HCEC 1CT (cell line): ENCODE measurements around the gene CFAP92.

Experiments used
- DNase-seq: peaks from one replicate; pipeline ENCODE4 v3.0.0-alpha.2; 2017

Gene CFAP92

DNA sequence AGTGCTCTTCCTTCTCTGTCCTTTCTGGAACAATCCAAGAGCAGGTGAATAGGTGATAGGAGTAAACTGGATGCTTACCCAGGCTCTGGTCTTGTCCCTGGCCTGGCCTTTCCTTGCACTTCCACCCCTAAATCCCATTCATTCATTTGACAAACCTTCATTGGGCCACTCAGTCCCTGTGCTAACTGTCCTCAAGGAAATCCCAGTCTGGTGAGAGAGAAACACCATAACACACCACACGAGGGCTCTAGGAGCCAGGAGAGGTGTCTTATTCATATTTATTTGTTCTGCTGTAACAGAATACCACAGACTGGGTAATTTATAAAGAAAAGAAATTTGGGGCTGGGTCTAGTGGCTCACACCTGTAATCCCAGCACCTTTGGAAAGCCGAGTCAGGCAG, 30.0 kb upstream of the CFAP92 start:
- DNase-seq, result peak; percentile 25

DNA sequence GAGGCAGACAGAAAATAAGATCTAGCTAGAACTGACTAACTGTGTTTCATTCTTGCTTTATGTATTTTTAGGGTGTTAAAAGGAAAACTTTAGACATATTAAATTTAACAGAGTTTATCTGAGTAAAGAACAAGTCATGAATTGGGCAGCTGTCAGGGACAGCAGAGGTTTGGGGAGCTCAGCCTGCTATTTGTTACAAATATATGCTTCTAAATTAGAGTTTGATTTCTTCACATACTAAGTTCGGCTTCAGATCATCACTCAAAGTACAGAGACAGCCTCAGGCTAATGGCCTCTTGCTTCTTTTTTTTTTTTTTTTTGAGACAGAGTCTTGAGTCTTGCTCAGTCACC, 29.1 kb upstream of the CFAP92 start:
- DNase-seq, result no peak

DNA sequence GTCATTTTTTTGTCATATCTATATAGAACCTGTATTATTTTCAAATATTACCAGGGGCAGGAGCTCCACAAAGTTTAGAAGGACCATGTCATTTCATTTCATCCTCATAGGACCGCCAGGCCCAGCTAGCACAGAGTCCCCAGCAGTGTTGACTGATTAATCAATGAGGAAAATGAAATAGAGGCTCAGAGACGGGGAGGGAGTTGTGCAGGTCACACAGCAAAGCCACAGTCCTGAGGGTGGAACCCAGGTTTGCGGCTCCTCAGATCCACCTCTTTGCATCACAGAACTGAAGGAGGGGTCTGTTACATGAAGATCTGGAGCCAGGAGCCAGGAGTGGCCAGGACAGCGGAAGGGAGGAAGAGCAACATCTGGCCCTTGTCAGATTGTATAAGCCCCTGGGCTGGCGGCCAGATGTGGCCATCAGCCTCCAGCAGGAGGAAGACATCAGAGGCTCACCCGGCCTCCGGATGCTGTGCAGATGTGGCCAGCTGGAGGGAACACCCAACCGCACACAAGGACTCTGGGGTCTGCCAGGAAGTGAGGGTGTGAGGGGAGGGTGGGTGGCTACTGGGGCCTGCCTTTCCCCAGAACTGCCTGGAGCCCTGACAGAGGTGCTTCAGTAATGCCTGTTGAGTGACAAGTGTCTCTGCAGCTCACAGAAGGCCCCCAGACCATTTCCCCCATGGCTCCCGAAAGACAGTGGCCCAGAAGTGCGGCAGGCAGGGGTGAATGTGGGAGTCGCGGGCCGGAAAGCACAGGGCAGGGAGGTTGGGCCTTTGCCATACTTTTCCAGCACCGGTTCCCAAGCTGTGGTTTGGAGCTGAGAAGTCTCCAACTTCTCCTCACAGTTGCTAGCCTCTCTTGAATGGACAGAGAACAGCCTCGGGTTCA, 28.5 kb upstream of the CFAP92 start:
- DNase-seq, result peak; percentile 63

- DNase-seq, result peak; percentile 58
These were observed 27.3 kb upstream of the CFAP92 start for GRCh38 chr3:129021140-129021551.

DNA sequence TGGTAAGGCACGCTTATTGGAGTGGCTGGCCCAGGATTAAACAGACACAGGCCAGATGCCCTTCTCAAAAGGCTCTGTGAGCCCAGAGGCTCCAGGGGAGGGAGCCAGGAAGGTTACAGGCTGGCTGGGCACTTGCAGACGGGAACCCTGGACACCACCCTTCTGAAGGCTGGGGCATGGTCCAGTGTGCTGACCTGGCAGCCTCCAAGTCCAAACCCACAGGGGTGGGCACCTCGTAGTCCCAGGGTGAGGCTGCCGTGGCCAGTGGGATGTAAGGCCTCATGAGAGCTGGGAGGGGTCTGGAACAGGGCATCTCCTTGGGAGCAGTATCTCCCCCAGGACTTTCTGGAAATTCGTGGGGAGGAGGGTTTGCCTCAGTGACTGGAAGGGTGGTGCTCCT, 26.8 kb upstream of the CFAP92 start:
- DNase-seq, result no peak

- no peak for DNase-seq
These were observed 25.4 kb upstream of the CFAP92 start for GRCh38 chr3:129019266-129019665.

- DNase-seq, result no peak
These were observed 24.9 kb upstream of the CFAP92 start for GRCh38 chr3:129018751-129019150.

DNA sequence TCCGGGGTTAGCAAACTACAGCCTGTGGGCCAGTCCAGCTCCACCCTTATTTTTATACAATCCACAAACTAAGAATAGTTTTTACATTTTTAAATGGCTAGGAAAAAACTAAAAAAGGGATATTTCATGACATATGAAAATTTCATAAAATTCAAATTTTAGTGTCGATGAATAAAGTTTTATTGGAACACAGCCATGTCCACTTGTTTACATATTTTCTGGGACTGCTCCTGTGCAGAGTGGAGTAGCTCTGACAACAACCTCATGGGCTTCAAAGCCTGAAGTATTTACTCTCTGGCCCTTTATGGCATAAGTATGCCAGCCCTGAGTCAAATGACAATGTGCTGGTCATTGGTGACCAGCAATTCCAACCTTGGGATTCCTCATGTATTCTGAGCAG, 24.4 kb upstream of the CFAP92 start:
- no peak for DNase-seq

- no peak for DNase-seq
These were observed 23.6 kb upstream of the CFAP92 start for GRCh38 chr3:129017484-129017899.

GRCh38 chr3:129016720-129017483, 23.0 kb upstream of the CFAP92 start:
- no peak for DNase-seq

GRCh38 chr3:129016356-129016719, 22.5 kb upstream of the CFAP92 start:
- DNase-seq, result no peak

DNA sequence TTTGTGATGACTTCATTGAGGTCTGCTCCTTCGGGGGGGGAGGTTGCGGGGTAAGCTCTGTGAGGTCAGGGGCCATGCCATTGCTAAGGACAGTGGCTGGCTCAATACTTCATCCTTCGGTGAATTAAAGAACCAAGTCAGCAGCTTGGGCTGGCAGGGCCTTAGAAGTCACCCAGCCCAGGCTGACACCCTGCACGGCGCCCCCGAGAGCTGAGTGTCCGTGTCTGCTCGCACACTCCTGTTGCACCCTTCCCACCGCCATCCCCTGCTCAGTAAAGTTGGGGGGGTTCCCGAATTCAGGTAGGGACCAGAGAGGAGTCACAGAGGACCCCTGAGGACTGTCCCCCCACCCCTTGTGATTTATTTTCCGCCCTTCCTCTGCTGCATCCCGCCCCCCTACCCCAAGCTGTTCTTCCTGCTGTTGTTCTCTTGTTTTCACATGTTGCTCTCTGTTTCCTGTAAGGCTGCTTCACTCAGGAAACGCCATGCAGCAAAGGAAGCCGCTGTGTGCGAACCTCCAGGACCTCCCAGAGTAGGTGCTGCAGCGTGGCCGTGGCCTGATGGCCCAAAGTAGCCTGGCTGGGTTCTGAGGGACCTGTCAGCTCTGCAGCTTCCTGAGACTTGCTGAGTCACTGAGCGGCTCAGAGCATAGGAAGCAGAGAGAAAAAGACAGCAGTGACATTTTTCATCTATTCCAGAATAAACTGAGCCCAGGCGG, 21.7 kb upstream of the CFAP92 start:
- DNase-seq, result no peak

DNA sequence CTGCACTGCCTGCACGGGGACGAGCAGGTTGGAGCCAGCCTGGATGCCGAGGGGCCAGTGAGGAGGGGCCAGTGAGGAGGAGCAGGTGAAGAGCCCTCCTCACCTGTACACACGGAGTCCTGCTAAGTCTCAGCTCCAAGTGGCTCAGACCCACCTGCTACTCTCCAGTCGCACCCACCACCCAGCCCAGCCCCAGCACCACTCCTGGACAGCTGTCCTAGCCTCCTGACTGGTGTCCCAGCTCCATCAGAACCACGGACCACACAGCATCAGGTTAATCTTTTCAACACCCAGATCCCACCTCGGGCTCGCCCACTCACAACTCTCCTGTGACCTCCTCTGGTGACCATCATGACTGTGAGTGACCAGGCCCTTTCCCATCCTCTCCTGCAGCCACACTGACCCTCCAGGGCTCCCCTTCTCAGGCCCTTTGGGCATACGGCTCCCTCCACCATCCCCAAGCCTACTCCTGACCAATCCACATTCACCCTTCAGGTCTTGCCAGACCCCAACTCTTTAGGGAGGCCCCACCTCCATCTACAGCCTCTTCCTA, 21.0 kb upstream of the CFAP92 start:
- DNase-seq, result no peak

- DNase-seq, result no peak
These were observed 20.3 kb upstream of the CFAP92 start for GRCh38 chr3:129014148-129014547.

- no peak for DNase-seq
These were observed 19.6 kb upstream of the CFAP92 start for GRCh38 chr3:129013491-129013891.

DNA sequence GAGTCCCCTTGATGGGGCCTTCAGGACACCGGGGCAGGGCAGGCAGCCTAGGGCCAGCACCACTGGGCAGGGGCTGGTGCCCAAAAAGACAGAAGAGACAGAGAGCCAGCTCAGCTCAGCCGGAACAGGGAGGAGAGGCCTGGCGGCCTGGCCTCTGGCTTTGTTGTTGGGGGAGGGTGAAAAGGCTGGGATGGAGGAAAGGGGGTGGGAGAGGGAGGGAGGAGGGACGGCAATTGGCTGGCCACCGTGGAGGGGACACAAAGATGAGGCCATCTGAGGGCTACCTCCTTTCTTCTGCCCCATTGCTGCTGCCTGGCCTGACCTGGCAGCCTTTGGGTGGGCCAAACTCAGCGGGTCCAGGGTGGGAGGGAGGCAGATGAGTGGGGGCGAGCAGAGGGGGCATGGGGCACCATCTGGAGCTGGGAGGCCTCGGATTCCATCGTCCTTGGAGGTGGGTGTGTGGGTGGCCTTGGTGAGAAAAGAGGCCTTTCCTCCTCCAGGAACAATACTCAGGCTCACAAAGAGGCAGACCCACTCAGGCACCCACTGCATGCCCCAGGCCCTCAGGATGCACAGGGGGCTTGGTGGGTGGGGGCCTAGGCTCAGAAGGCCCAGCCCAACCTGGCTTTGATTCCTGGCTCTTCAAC, 16.6 kb upstream of the CFAP92 start:
- no peak for DNase-seq

- no peak for DNase-seq
These were observed 15.4 kb upstream of the CFAP92 start for GRCh38 chr3:129009266-129009665.

DNA sequence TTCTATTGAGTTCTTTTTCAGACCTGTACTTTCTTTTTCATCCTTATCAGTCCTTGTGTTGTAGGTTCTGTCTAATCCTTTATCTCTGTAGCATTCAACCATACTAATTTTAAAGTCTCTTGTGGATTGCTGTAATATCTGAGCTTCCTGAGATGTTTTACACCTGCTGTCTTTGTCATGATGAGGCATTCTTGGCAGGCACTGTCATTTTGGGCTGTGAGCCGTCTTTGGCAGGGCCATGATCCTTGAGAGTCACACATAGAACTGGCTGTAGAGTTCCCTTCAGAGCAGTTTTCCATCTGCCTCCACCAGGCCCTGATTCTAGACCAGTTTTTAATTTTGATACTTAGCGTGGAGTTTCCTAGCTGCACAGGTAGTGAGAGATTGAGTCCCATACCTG, 13.9 kb upstream of the CFAP92 start:
- DNase-seq, result no peak

- no peak for DNase-seq
These were observed 13.0 kb upstream of the CFAP92 start for GRCh38 chr3:129006864-129007263.

DNA sequence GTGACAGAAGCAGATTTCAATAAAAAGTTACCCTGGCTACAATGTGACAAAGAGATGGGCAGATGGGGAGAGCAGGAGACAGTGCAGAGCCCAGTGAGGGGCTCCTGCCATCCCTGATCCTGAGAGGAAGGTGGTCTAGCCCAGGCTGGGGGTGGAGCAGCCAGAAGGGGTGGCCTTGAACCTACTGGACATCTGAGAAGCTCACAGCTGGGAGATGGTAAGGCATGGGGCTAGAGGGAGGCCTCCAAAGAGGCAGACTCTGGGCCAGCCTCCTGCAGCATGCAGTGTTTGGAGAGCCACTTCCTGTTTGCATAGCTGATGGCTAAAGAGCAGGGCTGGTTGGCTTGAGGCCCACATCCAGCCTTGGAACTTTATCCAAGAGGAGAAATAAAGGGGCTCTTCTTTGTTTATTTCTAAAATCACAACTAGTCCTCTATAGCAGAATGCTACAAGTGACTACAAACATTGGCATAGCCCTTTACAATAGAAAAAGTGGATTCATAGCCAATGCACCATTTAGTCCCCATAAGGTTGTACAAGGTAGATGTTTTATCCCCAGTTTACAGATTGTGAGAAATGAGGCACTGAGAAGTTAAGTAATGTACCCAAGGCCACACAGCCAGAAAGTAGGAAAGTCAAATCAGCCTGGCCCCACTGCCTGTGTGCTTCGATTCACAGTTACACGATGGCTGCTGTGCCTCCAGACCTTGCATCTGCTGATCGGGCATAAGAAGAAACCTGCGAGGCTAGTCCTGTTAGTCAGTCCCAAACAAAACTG, 11.8 kb upstream of the CFAP92 start:
- DNase-seq, result peak; percentile 34

DNA sequence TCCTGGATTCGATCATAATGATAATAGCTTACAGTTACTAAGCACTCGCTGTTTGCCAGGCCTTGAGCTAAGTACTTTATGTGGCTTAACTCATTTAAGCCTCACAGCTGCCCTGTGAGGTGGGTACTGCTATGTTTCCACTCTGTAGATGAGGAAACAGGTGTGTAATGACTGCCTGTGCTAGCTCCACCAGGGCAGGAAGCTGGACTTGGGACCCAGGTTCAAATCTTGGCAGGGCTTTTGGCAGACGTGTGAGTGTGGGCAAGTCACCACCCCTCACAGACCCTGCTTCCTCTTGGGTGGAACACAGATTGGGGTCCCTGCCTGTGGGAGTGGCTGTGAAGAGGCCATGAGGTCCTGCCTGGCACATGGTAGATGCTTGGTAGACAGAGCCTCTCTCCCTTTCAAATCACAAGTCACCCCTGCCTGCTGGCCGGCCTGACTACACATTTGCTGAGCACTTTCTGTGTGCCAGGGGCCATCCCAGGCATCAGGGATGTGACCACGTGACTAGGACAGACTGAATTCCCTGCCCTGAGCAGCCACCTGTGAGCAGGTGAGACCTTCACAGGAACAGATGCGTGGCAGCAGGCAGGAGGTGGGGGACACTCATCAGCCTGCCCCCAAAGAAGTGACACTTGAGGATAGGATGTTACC, 10.9 kb upstream of the CFAP92 start:
- no peak for DNase-seq
